SH-SY5Y (cell line): Measurements from ENCODE around the gene THSD4.

ENCODE experiments used
- GATA2 ChIP-seq: IDR thresholded peaks from 2 replicates; pipeline ENCODE4 v1.6.1; 2011; ENCODE audit warnings: mild to moderate bottlenecking, low read depth, low read length
- GATA3 ChIP-seq: IDR thresholded peaks from 2 replicates; pipeline ENCODE4 v1.6.1; 2011; ENCODE audit warnings: low read depth, mild to moderate bottlenecking, low read length, moderate library complexity

DNA sequence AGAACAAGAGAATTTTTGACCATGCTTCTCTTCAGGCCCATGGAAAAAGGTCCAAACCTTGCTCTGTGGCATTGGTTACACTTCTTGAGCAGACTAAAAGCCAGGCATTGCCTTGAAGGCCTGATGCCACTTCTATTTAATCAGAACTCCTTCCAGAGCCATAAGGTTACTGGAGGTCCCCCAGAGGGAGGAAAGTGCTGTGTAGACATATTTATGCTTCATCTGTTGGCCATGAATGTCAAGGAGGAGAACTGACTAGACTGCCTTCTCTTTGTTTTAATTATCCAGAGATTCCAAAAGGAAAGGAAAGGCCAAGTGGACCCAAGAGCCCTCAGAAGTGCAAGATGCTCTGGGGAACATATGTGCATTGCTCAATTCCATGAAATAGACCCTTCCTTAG lies 402.5 kb downstream of the THSD4 start:
- TF ChIP-seq GATA2 = no peak
- TF ChIP-seq GATA3 = no peak
